LoVo (cell line): Measurements from ENCODE around the gene NOP14.
"Not testable (repeated sequence)": the region's sequence is repeated elsewhere in the genome, so short reads cannot be mapped to it uniquely, and the experiment has no call there.

Source experiments
- DNase-seq: peaks from one replicate; pipeline ENCODE4 v3.0.0-alpha.2; 2016; ENCODE audit warnings: low spot score

NOP14 gene

GRCh38 chr4:2931512-2932301 lies 31.5 kb downstream of the NOP14 start:
- DNase-seq = no peak

- DNase-seq = no peak
These were observed 32.3 kb downstream of the NOP14 start for GRCh38 chr4:2930758-2931511.

DNA sequence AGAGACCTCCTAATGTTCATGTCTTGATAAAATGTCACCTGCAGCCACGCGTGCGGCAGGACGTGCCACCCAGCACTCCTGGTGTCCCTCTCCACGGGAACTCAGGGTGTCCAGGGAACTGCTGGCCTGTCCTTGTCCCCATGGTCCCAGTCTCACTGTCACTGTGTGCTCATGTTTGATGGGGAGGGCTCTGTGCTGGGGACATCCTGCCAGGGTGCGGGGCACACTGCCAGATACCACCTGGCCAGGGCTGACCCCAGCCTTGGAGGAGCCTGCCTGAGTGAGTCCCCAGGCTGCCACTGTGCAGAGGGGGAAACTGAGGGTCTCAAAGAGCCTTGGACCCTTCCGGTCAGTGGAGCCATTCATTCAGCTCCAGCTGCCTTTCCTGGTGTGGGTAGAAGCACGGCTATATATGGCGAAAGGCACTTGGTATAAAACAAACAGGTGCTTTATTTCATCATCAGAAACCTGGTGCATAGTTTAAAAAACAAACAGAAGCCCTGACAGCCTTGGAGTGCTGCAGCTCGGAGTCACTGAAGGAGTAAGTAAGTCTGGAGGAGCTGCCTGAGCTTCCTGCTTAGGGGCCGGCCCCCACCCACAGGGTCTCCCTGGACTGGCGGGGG lies 33.0 kb downstream of the NOP14 start:
- no peak for DNase-seq

GRCh38 chr4:2929469-2929868 lies 33.7 kb downstream of the NOP14 start:
- DNase-seq = no peak

GRCh38 chr4:2928242-2929176 lies 34.7 kb downstream of the NOP14 start:
- no peak for DNase-seq

DNA sequence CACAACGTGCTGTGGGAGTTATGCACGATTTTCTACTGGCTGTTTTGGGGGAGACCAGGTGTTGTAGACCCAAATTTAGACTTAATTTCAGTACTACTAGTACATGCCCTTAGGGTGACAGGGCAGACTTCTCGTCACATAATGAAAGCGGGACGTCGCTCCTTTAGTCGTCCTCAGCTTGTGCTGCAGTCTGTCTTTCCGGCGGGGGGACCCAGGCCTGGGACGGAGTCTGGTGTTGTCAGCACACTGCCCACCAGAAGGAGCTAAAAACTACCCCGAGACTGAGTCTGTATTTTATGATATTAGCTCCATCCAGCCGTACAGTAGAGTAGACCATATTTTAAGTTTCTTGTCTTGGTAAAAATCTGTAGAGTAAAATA lies 35.5 kb downstream of the NOP14 start:
- no peak for DNase-seq

DNA sequence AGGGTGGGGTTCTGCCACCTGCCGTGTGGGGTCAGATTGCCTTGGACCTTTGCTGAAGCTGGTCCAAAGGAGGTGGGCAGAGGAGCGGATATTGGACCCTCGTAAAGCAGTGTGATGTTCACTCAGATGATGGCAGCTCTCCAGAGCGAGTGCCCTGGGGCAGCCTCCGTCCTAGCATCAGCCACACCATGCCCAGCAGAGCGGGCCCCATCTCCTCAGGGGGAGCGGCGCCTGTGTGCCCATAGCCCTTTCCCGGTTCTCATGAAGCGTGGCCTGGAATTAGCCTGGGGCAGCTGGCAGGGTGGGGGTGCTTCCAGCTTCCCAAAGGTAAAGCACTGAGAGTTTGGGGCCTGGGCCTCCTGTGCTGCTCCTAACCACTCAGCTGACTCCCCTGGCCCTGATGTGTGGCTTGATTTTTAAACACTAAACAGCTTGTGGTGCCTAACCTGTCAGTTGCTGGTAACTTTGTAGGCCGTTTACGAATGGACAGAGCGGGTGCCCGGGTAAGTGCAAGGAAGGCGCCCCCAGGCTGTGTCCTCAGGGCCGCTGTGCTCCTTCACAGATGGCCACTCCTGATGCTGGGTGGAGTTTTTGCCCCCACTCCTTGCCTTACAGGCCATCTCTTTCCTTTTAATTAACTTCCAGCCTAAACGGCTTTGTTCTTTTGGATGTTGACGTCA lies 36.0 kb downstream of the NOP14 start:
- DNase-seq = no peak

- DNase-seq = no peak
These were observed 37.0 kb downstream of the NOP14 start for GRCh38 chr4:2925931-2926860.

GRCh38 chr4:2925496-2925895 lies 37.7 kb downstream of the NOP14 start:
- DNase-seq = no peak

- DNase-seq = no peak
These were observed 38.4 kb downstream of the NOP14 start for GRCh38 chr4:2924765-2925301.

- DNase-seq = no peak
These were observed 38.9 kb downstream of the NOP14 start for GRCh38 chr4:2924286-2924685.

DNA sequence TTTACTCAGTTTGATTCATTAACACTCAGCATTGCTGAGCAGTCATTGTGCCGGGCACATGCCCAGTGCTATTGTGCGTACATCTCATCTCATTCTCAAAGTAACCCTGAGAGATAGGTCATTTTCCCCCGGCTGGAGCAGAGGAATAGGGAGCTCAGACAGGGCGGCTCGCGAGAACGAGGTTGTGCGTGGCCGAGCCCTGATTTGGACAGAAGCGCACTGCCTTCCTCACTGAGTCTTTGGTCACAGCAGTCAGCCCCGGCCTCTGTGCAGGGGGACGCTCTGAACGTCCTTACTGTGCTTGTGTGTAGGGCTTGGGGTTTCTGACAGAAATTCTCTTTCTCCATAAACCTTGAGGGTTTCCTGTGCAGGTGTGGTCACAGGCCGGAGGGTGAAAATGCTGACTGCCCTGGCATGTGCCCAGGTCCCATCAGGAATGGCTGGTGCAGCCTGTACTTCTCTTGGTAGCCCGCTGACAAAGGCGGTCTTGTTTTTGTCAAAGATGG lies 39.5 kb downstream of the NOP14 start:
- DNase-seq = no peak

GRCh38 chr4:2923141-2923551 lies 40.1 kb downstream of the NOP14 start:
- DNase-seq = no peak

- not testable (repeated sequence) for DNase-seq
These were observed 40.6 kb downstream of the NOP14 start for GRCh38 chr4:2922453-2923101.

DNA sequence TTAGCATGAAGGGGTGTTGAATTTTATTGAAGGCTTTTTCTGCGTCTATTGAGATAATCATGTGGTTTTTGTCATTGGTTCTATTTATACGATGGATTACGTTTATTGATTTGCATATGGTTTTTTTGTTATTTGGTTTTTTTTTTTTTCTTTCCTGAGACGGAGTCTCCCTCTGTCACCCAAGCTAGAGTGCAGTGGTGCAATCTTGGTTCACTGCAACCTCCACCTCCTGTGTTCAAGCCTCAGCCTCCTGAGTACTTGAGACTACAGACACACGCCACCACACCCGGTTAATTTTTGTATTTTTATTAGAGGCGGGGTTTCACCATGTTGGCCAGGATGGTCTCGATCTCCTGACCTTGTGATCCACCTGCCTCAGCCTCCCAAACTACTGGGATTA lies 44.5 kb downstream of the NOP14 start:
- not testable (repeated sequence) for DNase-seq

DNA sequence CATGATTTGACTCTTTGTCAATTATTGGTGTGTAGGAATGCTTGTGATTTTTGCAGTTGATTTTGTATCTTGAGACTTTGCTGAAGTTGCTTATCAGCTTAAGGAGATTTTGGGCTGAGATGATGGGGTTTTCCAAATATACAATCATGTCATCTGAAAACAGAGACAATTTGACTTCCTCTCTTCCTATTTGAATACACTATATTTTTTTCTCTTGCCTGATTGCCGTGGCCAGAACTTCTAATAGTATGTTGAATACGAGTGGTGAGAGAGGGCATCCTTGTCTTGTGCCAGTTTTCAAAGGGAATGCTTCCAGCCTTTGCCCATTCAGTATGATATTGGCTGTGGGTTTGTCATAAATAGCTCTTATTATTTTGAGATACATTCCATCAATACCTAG lies 44.9 kb downstream of the NOP14 start:
- not testable (repeated sequence) for DNase-seq

GRCh38 chr4:2916696-2917095 lies 46.5 kb downstream of the NOP14 start:
- not testable (repeated sequence) for DNase-seq

DNA sequence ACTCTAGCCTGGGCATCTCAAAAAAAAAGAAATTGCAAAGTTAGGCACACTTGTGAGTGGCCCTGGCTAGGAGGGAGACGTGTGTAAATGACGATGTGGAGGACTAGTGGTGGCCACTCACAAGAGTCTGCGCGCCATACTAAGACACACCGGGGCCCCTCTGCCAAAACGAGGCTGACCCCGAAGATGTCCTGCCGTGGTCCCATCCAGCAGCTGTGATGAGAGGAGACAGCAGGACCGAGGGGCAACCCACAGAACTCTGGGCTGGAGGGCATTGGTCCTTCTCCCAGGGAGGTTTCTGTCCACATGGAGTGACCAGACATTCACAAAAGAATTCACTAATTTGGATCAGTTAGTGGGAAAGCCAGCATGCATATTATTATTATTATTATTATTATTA lies 47.4 kb downstream of the NOP14 start:
- DNase-seq = no peak
